Caco-2 (cell line): ENCODE data around the gene EPB41L4B. TPM values are rescaled to one million over a fixed set of nuclear protein-coding genes. Genes with fewer than 3 reads are reported as not detected.

ENCODE experiments used
- BruUV-seq: library from RNA; stranded (reverse); fragments of 400-500 nt; replicated peaks from 2 replicates; lab custom pipeline; 2021; lab: Mats Ljungman, UMichigan
- CTCF ChIA-PET: fragments of 300-600 bp; sonication (Branson Sonifier 250); formaldehyde crosslinking; loops from one replicate; lab custom pipeline; 2022; ENCODE audit warnings: antibody characterized with exemption; lab: Charles Lee
- POLR2A ChIA-PET: fragments of 300-600 bp; sonication (Branson Sonifier 250); formaldehyde crosslinking; loops from one replicate; lab custom pipeline; 2022; ENCODE audit warnings: antibody characterized with exemption; lab: Charles Lee
- DNase-seq, 2 experiments: peaks; one replicate each; pipeline versions ENCODE4 v3.0.0 to v3.0.0-alpha.2; 2020 to 2022
- H3K27me3 ChIP-seq: replicated peaks from 2 replicates; pipeline ENCODE4 v1.6.0; 2011; ENCODE audit warnings: low read length; ENCODE audit not compliant: control insufficient read depth, insufficient read depth
- H3K36me3 ChIP-seq: 2 replicates; pipeline ENCODE4 v1.5.1; 2011; ENCODE audit warnings: low read length; ENCODE audit not compliant: control insufficient read depth, insufficient read depth
- H3K4me1 ChIP-seq: fragments of 250-450 bp; sonication (Bioruptor Pico); 2 replicates; pipeline ENCODE4 v1.5.1; 2020; ENCODE audit warnings: mild to moderate bottlenecking
- H3K4me3 ChIP-seq: 2 replicates; pipeline ENCODE4 v1.5.1; 2011; ENCODE audit warnings: low read depth, mild to moderate bottlenecking, control low read depth, low read length
- H3K9me3 ChIP-seq: fragments of 250-450 bp; sonication (Bioruptor Pico); 2 replicates; pipeline ENCODE4 v1.5.1; 2020; ENCODE audit warnings: mild to moderate bottlenecking, moderate library complexity
- H3K27ac Mint-ChIP-seq: one replicate; pipeline ENCODE4 v1.8.0; 2022; ENCODE audit warnings: mixed read lengths; ENCODE audit not compliant: unreplicated experiment
- H3K27me3 Mint-ChIP-seq: one replicate; pipeline ENCODE4 v1.8.0; 2022; ENCODE audit warnings: mixed read lengths; ENCODE audit not compliant: insufficient read depth, unreplicated experiment
- H3K36me3 Mint-ChIP-seq: one replicate; pipeline ENCODE4 v1.8.0; 2022; ENCODE audit warnings: mild to moderate bottlenecking, mixed read lengths; ENCODE audit not compliant: insufficient read depth, unreplicated experiment
- H3K4me1 Mint-ChIP-seq: one replicate; pipeline ENCODE4 v1.8.0; 2022; ENCODE audit warnings: low read depth, mixed read lengths; ENCODE audit not compliant: unreplicated experiment
- H3K4me3 Mint-ChIP-seq: one replicate; pipeline ENCODE4 v1.8.0; 2022; ENCODE audit warnings: mild to moderate bottlenecking, moderate library complexity, mixed read lengths; ENCODE audit not compliant: unreplicated experiment
- H3K9me3 Mint-ChIP-seq: one replicate; pipeline ENCODE4 v1.8.0; 2022; ENCODE audit warnings: mixed read lengths; ENCODE audit not compliant: unreplicated experiment
- CTCF ChIP-seq, 2 experiments: fragments of 200-600 bp in 1 of 2; IDR thresholded peaks; 1 replicate in 1 of 2; 2 replicates in 1 of 2; pipeline versions ENCODE4 v1.5.1 to v1.8.0; 2011 to 2022; ENCODE audit warnings: antibody characterized with exemption in 1 of 2, control low read depth in 1 of 2, inconsistent platforms in 1 of 2, low read depth in 1 of 2, low read length in 1 of 2, mild to moderate bottlenecking in 1 of 2, moderate library complexity in 1 of 2; ENCODE audit not compliant: insufficient read depth in 1 of 2, severe bottlenecking in 1 of 2, unreplicated experiment in 1 of 2
- intact Hi-C: fragments of 100-400 bp; cut with micrococcal nuclease; formaldehyde crosslinking; loops from one replicate; pipeline ENCODE4 v1.10.0; 2022; ENCODE audit not compliant: unreplicated experiment
- total RNA-seq: library from RNA; stranded (reverse); gene quantifications from 2 replicates; pipeline ENCODE4 v1.2.3, GENCODE V29; 2022

The EPB41L4B gene
- total RNA-seq, 1 experiment from 2014 or later = 16.3 TPM

- no peaks in the 10 kb centered on the region for H3K9me3 Mint-ChIP-seq
- no peaks in the 10 kb centered on the region for H3K36me3 Mint-ChIP-seq
- no TSS peak for BruUV-seq
- ChIA-PET POLR2A (no interaction called here), CTCF (interaction anchor here (0.5 kb wide), 1 partner anchor 24 kb away, joined by 6 read pairs; no protein-coding TSS in a partner anchor)
- H3K27me3 Mint-ChIP-seq = no peaks in the 10 kb centered on the region
- Histone ChIP-seq H3K27me3 (no peaks in the 10 kb centered on the region), H3K4me3 (no peak overlapping the region), H3K4me1 (peaks cover 14% of the 10 kb centered on the region), H3K36me3 (no peaks in the 10 kb centered on the region), H3K9me3 (no peaks in the 10 kb centered on the region)
- no peak for DNase-seq
- no peak overlapping the region for H3K27ac Mint-ChIP-seq
- no peak overlapping the region for H3K4me3 Mint-ChIP-seq
- intact Hi-C loops = no loop called here
- peaks cover 14% of the 10 kb centered on the region for H3K4me1 Mint-ChIP-seq
- TF ChIP-seq CTCF (IDR thresholded peaks at IDR 0.05; ENCODE audit: insufficient read depth in 1 of 2, low read depth in 1 of 2, low read length in 1 of 2, severe bottlenecking in 1 of 2, unreplicated experiment in 1 of 2) = no peak
Observed at GRCh38 chr9:109349421-109349846, 28.6 kb upstream of the EPB41L4B start.

GRCh38 chr9:109346904-109347303, 26.0 kb upstream of the EPB41L4B start:
- Histone ChIP-seq H3K27me3 (no peaks in the 10 kb centered on the region), H3K4me1 (peaks cover 17% of the 10 kb centered on the region), H3K36me3 (no peaks in the 10 kb centered on the region), H3K4me3 (no peak overlapping the region), H3K9me3 (no peaks in the 10 kb centered on the region)
- no peaks in the 10 kb centered on the region for H3K36me3 Mint-ChIP-seq
- ChIA-PET POLR2A (no interaction called here), CTCF (no interaction called here)
- no peaks in the 10 kb centered on the region for H3K27me3 Mint-ChIP-seq
- H3K4me3 Mint-ChIP-seq = no peak overlapping the region
- no peak for TF ChIP-seq CTCF (IDR thresholded peaks at IDR 0.05; ENCODE audit: insufficient read depth in 1 of 2, low read depth in 1 of 2, low read length in 1 of 2, severe bottlenecking in 1 of 2, unreplicated experiment in 1 of 2)
- no TSS peak for BruUV-seq
- H3K27ac Mint-ChIP-seq = no peak overlapping the region
- no peaks in the 10 kb centered on the region for H3K9me3 Mint-ChIP-seq
- intact Hi-C loops = no loop called here
- H3K4me1 Mint-ChIP-seq = peaks cover 14% of the 10 kb centered on the region
- DNase-seq = no peak

GRCh38 chr9:109344866-109345265, 24.0 kb upstream of the EPB41L4B start:
- Mint-ChIP-seq H3K4me1 (peaks cover 14% of the 10 kb centered on the region), H3K4me3 (no peak overlapping the region), H3K27me3 (no peaks in the 10 kb centered on the region), H3K36me3 (no peaks in the 10 kb centered on the region), H3K9me3 (no peaks in the 10 kb centered on the region), H3K27ac (peak overlapping the region; percentile 82)
- ChIA-PET POLR2A (interaction anchor here (0.6 kb wide), 1 partner anchor 10 kb away, joined by 3 read pairs; no protein-coding TSS in a partner anchor), CTCF (interaction anchor here (0.6 to 1.6 kb wide), 3 partner anchors 13 to 162 kb away, joined by 4 to 12 read pairs (median 4); no protein-coding TSS in a partner anchor)
- Histone ChIP-seq H3K4me1 (peaks cover 17% of the 10 kb centered on the region), H3K36me3 (no peaks in the 10 kb centered on the region), H3K9me3 (no peaks in the 10 kb centered on the region), H3K27me3 (no peaks in the 10 kb centered on the region), H3K4me3 (no peak overlapping the region)
- no TSS peak for BruUV-seq
- intact Hi-C loops = loop anchor here (2.0 kb wide), 1 partner anchor 24 kb away; the partner anchor contains the start of gene EPB41L4B
- TF ChIP-seq CTCF (IDR thresholded peaks at IDR 0.05; ENCODE audit: insufficient read depth in 1 of 2, low read depth in 1 of 2, low read length in 1 of 2, severe bottlenecking in 1 of 2, unreplicated experiment in 1 of 2) = no peak
- no peak for DNase-seq
